ENCODE measurements around the gene UNC13A. TPM values are rescaled to one million over a fixed set of nuclear protein-coding genes. Genes with fewer than 3 reads are reported as not detected.
"Not testable (repeated sequence)": the region's sequence is repeated elsewhere in the genome, so short reads cannot be mapped to it uniquely, and the experiment has no call there.

The UNC13A gene
- total RNA-seq, 1 donor from 2014 or later = 0.02 TPM

DNA sequence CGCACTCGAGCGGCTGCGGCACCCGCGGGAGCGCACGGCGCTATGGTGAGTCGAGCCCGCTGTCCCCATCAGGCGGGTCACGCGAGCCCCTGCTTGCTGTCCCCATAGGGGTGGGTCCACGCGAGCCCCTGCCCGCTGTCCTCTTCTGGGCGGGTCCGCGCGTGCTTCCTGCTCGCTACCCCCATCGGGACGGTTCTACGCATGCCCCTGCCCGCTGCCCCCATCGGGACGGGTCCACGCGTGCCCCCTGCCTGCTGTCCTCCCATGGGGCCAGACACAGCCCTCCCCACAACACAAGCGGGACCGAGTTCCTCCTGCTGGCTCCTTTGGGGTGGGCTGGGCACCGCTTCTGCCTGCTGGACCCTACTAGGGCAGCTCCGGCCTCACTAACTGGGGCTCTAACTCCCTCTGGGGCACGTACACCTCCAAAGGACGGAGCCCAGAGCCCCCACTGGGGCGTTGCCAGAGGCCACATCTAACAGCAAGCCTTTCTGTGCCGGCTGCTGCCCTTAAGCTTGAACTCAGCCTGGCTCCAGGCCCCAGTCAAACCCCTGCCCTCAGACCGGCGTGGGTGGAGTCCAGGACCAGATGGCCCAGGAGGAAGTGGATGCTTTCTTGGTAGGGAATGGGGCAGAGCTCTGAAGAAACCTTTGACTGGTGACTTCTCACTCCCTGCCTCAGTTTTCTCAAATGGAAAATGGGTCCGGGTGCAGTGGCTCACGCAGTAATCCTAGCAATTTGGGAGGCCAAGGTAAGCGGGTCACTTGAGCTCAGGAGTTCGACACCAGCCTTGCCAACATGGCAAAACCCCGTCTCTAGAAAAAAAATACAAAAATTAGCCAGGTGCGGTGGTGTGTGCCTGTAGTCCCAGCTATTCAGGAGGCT is 132.0 kb downstream of the UNC13A start:
- Mint-ChIP-seq H3K9me3 (no peaks in the 10 kb centered on the region), H3K4me1 (ENCODE audit: low read depth) (peaks cover 10% of the 10 kb centered on the region), H3K4me3 (ENCODE audit: low read depth) (peak overlapping the region; percentile 88), H3K27me3 (ENCODE audit: low read depth) (no peaks in the 10 kb centered on the region), H3K27ac (peak overlapping the region; percentile 72), H3K36me3 (ENCODE audit: low read depth) (peaks cover 25% of the 10 kb centered on the region)
- peak; percentile 36 for DNase-seq (ENCODE audit: low spot score)
- intact Hi-C loops (cut with micrococcal nuclease) = loop anchor here (1.0 to 10.0 kb wide), 4 partner anchors 17 to 429 kb away; no protein-coding TSS in a partner anchor

DNA sequence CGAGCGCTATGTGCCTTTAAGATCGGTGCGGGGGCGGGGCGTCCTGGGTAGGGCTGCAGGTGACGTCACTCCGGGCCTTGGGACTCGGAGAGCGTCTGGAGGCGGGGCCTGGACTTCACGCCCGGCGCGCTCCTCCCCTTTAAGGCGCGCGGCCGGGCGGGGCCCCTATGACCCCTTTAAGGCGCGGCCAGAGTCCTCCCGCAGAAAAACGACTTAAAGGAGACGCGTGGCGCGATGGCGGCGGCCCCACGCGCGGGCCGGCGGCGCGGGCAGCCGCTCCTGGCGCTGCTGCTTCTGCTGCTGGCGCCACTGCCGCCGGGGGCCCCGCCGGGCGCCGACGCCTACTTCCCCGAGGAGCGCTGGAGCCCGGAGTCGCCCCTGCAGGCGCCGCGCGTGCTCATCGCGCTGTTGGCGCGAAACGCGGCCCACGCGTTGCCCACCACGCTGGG is 132.7 kb downstream of the UNC13A start, which contains the start of gene COLGALT1:
Gene COLGALT1, plus strand, starts transcription at position 170 of the 449 bp plus-strand sequence. Its CDS starts 65 bp downstream, at position 235.
- intact Hi-C loops (cut with micrococcal nuclease) = loop anchor here (1.0 to 10.0 kb wide), 4 partner anchors 16 to 428 kb away; no protein-coding TSS in a partner anchor
- Mint-ChIP-seq H3K27me3 (ENCODE audit: low read depth) (no peaks in the 10 kb centered on the region), H3K36me3 (ENCODE audit: low read depth) (peaks cover 24% of the 10 kb centered on the region), H3K9me3 (no peaks in the 10 kb centered on the region), H3K27ac (peak within 1 kb of the TSS; percentile 85), H3K4me1 (ENCODE audit: low read depth) (peaks cover 10% of the 10 kb centered on the region), H3K4me3 (ENCODE audit: low read depth) (peak within 1 kb of the TSS; percentile 88)
- peak; percentile 96 for DNase-seq (ENCODE audit: low spot score)

DNA sequence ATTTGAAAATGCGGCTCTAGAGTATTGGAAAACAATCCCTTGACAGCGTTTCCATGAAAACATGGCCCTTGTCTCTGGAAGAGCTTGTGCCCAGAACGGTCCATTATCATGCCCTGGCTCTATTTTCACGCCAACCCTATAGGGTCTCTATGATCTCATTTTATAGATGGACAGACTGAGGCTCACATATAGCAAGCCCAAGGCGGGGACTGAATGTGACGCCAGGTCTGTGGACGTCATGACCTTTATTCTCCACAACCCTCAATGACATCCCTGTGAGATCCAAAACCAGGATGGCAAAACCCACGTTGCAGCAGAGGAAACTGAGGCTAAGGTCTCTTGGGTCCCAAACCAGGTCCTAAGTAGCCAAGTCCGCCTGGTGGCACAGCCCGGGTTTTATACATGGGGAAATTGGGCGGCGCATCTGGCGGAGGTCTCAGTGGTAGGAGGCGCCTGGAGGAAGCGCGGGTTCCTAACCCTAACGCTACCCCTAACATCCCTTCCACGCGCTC is 133.1 kb downstream of the UNC13A start:
- no peak for DNase-seq (ENCODE audit: low spot score)
- intact Hi-C loops (cut with micrococcal nuclease) = loop anchor here (1.0 to 10.0 kb wide), 4 partner anchors 16 to 428 kb away; no protein-coding TSS in a partner anchor
- Mint-ChIP-seq H3K27ac (peak overlapping the region; percentile 85), H3K4me1 (ENCODE audit: low read depth) (peaks cover 10% of the 10 kb centered on the region), H3K27me3 (ENCODE audit: low read depth) (no peaks in the 10 kb centered on the region), H3K36me3 (ENCODE audit: low read depth) (peaks cover 19% of the 10 kb centered on the region), H3K4me3 (ENCODE audit: low read depth) (peak overlapping the region; percentile 81), H3K9me3 (no peaks in the 10 kb centered on the region)

DNA sequence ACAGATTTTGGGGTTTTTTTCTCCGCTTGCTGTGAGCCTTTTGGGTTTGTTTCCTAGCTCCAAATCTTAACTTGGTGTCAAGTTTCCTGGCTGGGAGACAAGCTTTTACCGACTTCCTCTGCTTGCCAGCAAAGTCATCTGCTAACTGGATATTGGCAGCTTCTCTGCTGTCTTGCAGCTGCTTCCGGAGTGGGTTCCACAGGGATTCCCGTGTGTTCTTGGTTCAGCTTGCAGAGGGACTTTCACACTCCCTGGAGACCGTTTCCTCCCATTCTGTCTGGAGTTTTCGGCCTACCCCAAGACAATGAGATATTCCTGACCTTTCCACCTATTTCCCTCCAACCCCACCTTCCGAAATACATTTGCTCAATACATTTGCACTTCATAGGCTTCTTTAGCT is 134.9 kb downstream of the UNC13A start:
- no peak for DNase-seq (ENCODE audit: low spot score)
- intact Hi-C loops (cut with micrococcal nuclease) = loop anchor here (10.0 kb wide), 1 partner anchor 58 kb away; no protein-coding TSS in a partner anchor
- Mint-ChIP-seq H3K9me3 (no peaks in the 10 kb centered on the region), H3K4me3 (ENCODE audit: low read depth) (no peak overlapping the region), H3K27ac (no peak overlapping the region), H3K27me3 (ENCODE audit: low read depth) (no peaks in the 10 kb centered on the region), H3K36me3 (ENCODE audit: low read depth) (peaks cover 9% of the 10 kb centered on the region), H3K4me1 (ENCODE audit: low read depth) (peaks cover 10% of the 10 kb centered on the region)

DNA sequence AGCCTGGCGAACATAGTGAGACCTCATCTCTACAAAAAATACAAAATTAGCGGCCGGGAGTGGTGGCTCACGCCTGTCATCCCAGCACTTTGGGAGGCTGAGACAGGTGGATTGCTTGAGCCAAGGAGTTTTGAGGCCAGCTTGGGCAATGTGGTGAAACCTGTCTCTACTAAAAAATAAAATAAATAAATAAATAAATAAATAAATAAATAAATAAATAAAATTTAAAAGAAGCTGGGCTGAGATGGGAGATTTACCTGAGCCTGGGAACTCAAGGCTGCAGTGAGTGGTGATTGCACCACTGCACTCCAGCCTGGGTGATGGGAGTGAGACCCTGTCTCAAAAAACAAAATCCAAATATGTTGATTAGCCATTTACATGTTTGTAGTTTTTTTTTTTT is 135.4 kb downstream of the UNC13A start:
- H3K27me3 Mint-ChIP-seq (ENCODE audit: low read depth); H3K4me1 Mint-ChIP-seq (ENCODE audit: low read depth); DNase-seq (ENCODE audit: low spot score); H3K27ac Mint-ChIP-seq; H3K4me3 Mint-ChIP-seq (ENCODE audit: low read depth); H3K9me3 Mint-ChIP-seq; H3K36me3 Mint-ChIP-seq (ENCODE audit: low read depth): not testable (repeated sequence)
- intact Hi-C loops (cut with micrococcal nuclease) = loop anchor here (10.0 kb wide), 1 partner anchor 58 kb away; no protein-coding TSS in a partner anchor

Other genes with a start within 250 kb of the UNC13A start
- gene TMEM221, start 239.7 kb downstream of the UNC13A start, total RNA-seq = not detected in 2 replicates
- not detected in 2 replicates for gene NXNL1, start 227.4 kb downstream of the UNC13A start, total RNA-seq
- 3.1 and 3.5 TPM in 2 replicates for gene SLC27A1, start 217.8 kb downstream of the UNC13A start, total RNA-seq
- gene PGLS, start 176.7 kb downstream of the UNC13A start, total RNA-seq = 81.4 and 85.7 TPM in 2 replicates
- gene COLGALT1, start 132.7 kb downstream of the UNC13A start, total RNA-seq = 77.0 and 84.3 TPM in 2 replicates
- gene MAP1S, start 31.1 kb upstream of the UNC13A start, total RNA-seq = 66.7 and 80.3 TPM in 2 replicates
- 74.7 and 75.6 TPM in 2 replicates for gene FCHO1, start 63.1 kb upstream of the UNC13A start, total RNA-seq
- not detected in 2 replicates for gene B3GNT3, start 106.8 kb upstream of the UNC13A start, total RNA-seq
- gene INSL3, start 133.2 kb upstream of the UNC13A start, total RNA-seq = 6.2 and 6.9 TPM in 2 replicates
- 212 and 221 TPM in 2 replicates for gene JAK3, start 159.6 kb upstream of the UNC13A start, total RNA-seq
- gene RPL18A, start 171.6 kb upstream of the UNC13A start, total RNA-seq = 2,784 and 2,842 TPM in 2 replicates
- 0.69 and 0.75 TPM in 2 replicates for gene SLC5A5, start 183.6 kb upstream of the UNC13A start, total RNA-seq
- 116 and 123 TPM in 2 replicates for gene CCDC124, start 244.7 kb upstream of the UNC13A start, total RNA-seq